Esophagus muscularis mucosa (tissue), 4 donors: ENCODE measurements around the gene GRID1. TPM values are rescaled to one million over a fixed set of nuclear protein-coding genes. Genes with fewer than 3 reads are reported as not detected.

Experiments used
- DNase-seq: peaks from one replicate; pipeline ENCODE4 v3.0.0-alpha.2; 2017; ENCODE audit errors: extremely low spot score
- H3K27ac ChIP-seq, 4 donors: fragments of 200-600 bp; sonication (generic); replicated peaks in 1 of 4; 1 replicate in 3 of 4; 2 replicates in 1 of 4; pipeline ENCODE4 v1.5.1; 2016 to 2019; ENCODE audit warnings: mild to moderate bottlenecking in 1 of 4
- H3K27me3 ChIP-seq, 4 donors: fragments of 200-600 bp; sonication (generic); one replicate each; pipeline versions ENCODE4 v1.5.1 to v1.6.0; 2016 to 2019
- H3K36me3 ChIP-seq, 4 donors: fragments of 200-600 bp; sonication (generic); one replicate each; pipeline ENCODE4 v1.5.1; 2016 to 2019
- H3K4me1 ChIP-seq, 4 donors: fragments of 200-600 bp; sonication (generic); one replicate each; pipeline ENCODE4 v1.5.1; 2016 to 2019
- H3K4me3 ChIP-seq, 4 donors: fragments of 200-600 bp; sonication (generic); 1 replicate in 2 of 4; 2 replicates in 2 of 4; pipeline ENCODE4 v1.5.1; 2016 to 2019; ENCODE audit warnings: mild to moderate bottlenecking in 4 of 4, moderate library complexity in 1 of 4
- H3K9me3 ChIP-seq, 4 donors: fragments of 200-600 bp; sonication (generic); 1 replicate in 3 of 4; 2 replicates in 1 of 4; pipeline ENCODE4 v1.5.1; 2016 to 2019
- EP300 ChIP-seq: sonication (generic); formaldehyde crosslinking; IDR thresholded peaks from one replicate; pipeline ENCODE4 v1.6.1; 2017; ENCODE audit warnings: antibody characterized with exemption
- POLR2A ChIP-seq: fragments of 450-650 bp; IDR thresholded peaks from one replicate; pipeline ENCODE4 v1.6.1; 2017; ENCODE audit warnings: antibody characterized with exemption, moderate library complexity, mild to moderate bottlenecking, low read depth
- POLR2AphosphoS5 ChIP-seq, 2 donors: sonication (generic); formaldehyde crosslinking; IDR thresholded peaks; one replicate each; pipeline ENCODE4 v1.6.1; 2017; ENCODE audit warnings: antibody characterized with exemption in 2 of 2
- WGBS: methylation state at CpG from one replicate; pipeline ENCODE4 v1.1.5; 2018; 5-methylcytosine and 5-hydroxymethylcytosine counted together
- intact Hi-C: fragments of 100-400 bp; cut with DNase I; formaldehyde crosslinking; loops from one replicate; pipeline ENCODE4 v1.15.1; 2023
- total RNA-seq, 4 donors: library from RNA; depleted of rRNA; stranded (reverse); fragments of >200 nt; gene quantifications; one replicate each; pipeline versions ENCODE4 v1.1.0 to v1.2.1, GENCODE V29; 2016
- TF ChIP-seq, protein P1 (sequence below), 3 experiments: fragments of 200-600 bp in 2 of 3; fragments of 450-650 bp in 1 of 3; sonication (generic) in 2 of 3; IDR thresholded peaks; one replicate each; pipeline ENCODE4 v1.5.1; 2017 to 2019; ENCODE audit warnings: antibody characterized with exemption in 3 of 3, mild to moderate bottlenecking in 2 of 3, moderate library complexity in 1 of 3

The GRID1 gene
- total RNA-seq, 4 donors from 2014 or later, result under 0.01 to 1.3 (median 1.1) TPM

DNA sequence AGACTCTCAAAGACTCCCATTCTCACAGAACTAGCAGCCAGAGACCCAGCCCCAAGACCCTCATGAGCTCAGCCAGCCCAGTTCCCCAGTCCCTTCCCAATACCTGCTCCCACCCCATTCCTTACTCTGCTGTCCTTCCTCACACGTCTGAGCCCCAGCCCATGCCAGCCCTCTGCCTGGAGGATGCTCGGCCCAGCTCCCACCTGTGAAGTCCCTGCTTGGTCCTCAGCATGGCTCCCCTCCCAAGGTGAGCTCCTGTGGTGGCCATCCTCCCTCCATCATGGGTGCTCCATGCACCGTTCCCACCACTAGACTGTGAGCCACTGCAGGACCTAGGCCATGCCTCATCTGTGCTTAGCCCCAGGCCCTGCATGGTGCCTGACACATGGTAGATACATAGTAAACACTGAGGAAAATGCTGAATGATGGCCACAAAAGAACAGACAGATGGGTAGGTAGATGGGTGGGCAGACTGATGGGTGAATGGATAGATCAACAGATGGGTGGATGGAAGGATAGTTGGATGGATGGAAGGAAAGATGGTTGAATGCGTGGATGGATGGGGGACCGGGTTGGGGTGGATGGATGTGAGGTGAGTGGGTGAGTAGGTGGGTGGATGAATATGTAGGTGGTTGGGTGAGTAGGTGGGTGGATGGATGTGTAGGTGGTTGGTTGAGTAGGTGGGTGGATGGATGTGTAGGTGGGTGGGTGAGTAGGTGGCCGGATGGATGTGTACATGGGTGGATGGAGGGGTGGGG is 138.9 kb downstream of the GRID1 start:
- 94% methylated on average over 6 of the region's 6 CpGs for WGBS

DNA sequence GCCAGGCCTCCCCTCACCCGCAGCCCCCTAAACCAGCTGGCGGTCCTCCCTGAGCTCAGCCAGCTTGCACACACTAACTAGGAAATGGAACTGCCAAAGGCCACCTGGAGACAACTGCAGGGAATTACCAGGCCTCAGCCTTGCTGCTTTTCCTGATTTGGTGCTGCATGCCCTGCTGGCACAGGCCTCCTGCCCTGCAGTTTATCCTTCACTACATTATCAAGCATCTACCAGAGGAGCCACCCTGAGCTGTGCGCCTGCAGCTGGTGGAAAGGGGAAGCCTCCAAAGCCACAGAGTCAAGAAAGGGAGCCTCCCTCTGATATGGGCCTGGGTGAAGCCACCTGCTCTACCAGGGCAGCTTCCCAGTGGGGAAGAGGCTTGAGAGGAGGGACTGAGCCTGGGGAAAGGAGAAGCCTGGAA is 139.8 kb downstream of the GRID1 start:
- intact Hi-C loops, result no loop called here
- Histone ChIP-seq H3K36me3 (no peaks in the 10 kb centered on the region), H3K27me3 (no peaks in the 10 kb centered on the region), H3K27ac (no peak overlapping the region), H3K4me1 (peaks cover 0 to 5% (median 0%) of the 10 kb centered on the region in 4 donors), H3K9me3 (no peaks in the 10 kb centered on the region), H3K4me3 (no peak overlapping the region)
- no peak for DNase-seq
- WGBS, result 88% methylated on average over 3 of the region's 3 CpGs
- no peak for TF ChIP-seq POLR2AphosphoS5 (IDR thresholded peaks at IDR 0.05)
- TF ChIP-seq, protein P1, sequence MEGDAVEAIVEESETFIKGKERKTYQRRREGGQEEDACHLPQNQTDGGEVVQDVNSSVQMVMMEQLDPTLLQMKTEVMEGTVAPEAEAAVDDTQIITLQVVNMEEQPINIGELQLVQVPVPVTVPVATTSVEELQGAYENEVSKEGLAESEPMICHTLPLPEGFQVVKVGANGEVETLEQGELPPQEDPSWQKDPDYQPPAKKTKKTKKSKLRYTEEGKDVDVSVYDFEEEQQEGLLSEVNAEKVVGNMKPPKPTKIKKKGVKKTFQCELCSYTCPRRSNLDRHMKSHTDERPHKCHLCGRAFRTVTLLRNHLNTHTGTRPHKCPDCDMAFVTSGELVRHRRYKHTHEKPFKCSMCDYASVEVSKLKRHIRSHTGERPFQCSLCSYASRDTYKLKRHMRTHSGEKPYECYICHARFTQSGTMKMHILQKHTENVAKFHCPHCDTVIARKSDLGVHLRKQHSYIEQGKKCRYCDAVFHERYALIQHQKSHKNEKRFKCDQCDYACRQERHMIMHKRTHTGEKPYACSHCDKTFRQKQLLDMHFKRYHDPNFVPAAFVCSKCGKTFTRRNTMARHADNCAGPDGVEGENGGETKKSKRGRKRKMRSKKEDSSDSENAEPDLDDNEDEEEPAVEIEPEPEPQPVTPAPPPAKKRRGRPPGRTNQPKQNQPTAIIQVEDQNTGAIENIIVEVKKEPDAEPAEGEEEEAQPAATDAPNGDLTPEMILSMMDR (IDR thresholded peaks at IDR 0.05), result no peak
- no peak for TF ChIP-seq EP300
- TF ChIP-seq POLR2A, result no peak

More for the DNA sequence above, 138.9 kb downstream of the GRID1 start:
- intact Hi-C loops, result no loop called here
- no peaks in the 10 kb centered on the region for H3K36me3 ChIP-seq
- H3K27me3 ChIP-seq, result no peaks in the 10 kb centered on the region
- TF ChIP-seq, protein P1 (IDR thresholded peaks at IDR 0.05), result no peak
- no peak for TF ChIP-seq EP300
- TF ChIP-seq POLR2A, result no peak
- TF ChIP-seq POLR2AphosphoS5 (IDR thresholded peaks at IDR 0.05), result no peak
- no peak overlapping the region for H3K27ac ChIP-seq
- H3K4me3 ChIP-seq, result no peak overlapping the region
- DNase-seq, result no peak
- H3K4me1 ChIP-seq, result peaks cover 0 to 5% (median 0%) of the 10 kb centered on the region in 4 donors
- no peaks in the 10 kb centered on the region for H3K9me3 ChIP-seq

DNA sequence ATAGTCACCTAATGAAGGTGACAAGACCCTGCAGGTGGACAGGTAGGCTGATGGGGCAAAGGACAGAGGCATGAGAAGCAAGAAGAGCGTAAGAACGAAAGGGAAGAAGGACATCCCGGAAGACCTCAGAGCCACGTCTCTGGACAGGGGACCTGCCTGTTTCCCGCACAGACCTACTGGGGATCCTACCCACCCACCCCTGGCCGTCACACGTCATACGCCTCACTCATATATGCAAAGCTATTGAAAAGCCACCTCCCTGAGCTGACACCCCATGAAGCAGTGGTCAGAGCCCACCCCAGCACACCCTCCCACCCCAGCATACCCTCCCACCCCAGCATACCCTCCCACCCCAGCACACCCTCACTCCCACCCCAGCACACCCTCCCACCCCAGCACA is 140.6 kb downstream of the GRID1 start:
- intact Hi-C loops, result no loop called here
- no peak for DNase-seq
- Histone ChIP-seq H3K27ac (no peak overlapping the region), H3K9me3 (no peaks in the 10 kb centered on the region), H3K4me3 (no peak overlapping the region), H3K4me1 (peaks cover 0 to 5% (median 0%) of the 10 kb centered on the region in 4 donors), H3K36me3 (no peaks in the 10 kb centered on the region), H3K27me3 (no peaks in the 10 kb centered on the region)
- TF ChIP-seq, protein P1 (IDR thresholded peaks at IDR 0.05), result no peak
- TF ChIP-seq EP300, result no peak
- 93% methylated on average over 8 of the region's 8 CpGs for WGBS

GRCh38 chr10:86225103-86225782 is 141.4 kb downstream of the GRID1 start:
- Histone ChIP-seq H3K4me1 (peaks cover 0 to 5% (median 0%) of the 10 kb centered on the region in 4 donors), H3K36me3 (no peaks in the 10 kb centered on the region), H3K4me3 (no peak overlapping the region), H3K27ac (no peak overlapping the region), H3K27me3 (no peaks in the 10 kb centered on the region), H3K9me3 (no peaks in the 10 kb centered on the region)
- 54% methylated on average over 10 of the region's 10 CpGs for WGBS
- TF ChIP-seq POLR2AphosphoS5 (IDR thresholded peaks at IDR 0.05), result no peak
- no peak for TF ChIP-seq POLR2A
- TF ChIP-seq, protein P1 (IDR thresholded peaks at IDR 0.05), result no peak
- no peak for TF ChIP-seq EP300
- no peak for DNase-seq
- intact Hi-C loops, result no loop called here
